HG02973 (cell line): ENCODE data around the gene AGAP2.

Source experiments
- ATAC-seq: cut with Tn5 transposase; IDR thresholded peaks from one replicate; pipeline ENCODE4 v1.9.1; 2021; ENCODE audit warnings: moderate library complexity; ENCODE audit not compliant: unreplicated experiment

Gene AGAP2

DNA sequence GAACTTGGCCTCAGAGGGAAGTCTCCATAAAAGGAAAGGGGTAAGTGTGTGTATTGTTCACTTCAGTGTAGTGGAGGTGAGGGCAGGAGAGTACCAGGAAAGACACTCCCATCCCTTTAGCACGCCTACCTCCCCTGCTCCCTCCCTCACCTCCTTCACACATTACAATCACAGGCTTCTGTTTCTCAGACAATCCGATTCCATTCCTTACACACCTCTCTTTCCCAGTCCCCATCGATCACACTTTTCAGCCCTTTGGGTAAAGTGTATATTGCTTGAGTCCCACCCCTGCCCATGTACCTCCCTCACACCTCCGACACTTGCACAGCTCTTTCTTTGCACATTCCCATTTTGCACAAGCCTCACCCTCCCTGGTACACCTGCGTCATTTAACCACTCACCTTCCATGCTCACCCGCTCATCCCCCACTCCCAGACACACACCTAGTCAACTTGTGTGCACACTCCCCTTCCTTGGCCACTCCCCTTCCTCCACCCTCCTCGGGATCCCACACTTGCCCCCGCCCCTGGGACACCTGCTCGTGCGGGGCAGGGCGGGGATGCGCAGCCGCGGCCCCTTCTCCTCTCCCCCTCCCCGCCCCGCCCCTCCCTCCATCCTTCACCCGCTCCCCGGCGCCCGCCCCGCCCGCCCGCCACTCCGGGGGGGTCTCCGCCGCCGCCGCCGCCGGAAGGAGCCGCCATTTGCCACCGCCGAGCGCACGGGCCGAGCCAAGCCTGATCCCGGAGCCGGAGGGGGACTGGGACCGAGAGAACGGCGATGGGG is 16.1 kb upstream of the AGAP2 start, which contains the start of gene MARCHF9:
MARCHF9 (plus strand) TSS at position 693 of the 783 bp plus-strand sequence. CDS start 426 bp downstream, outside the sequence.
- ATAC-seq: peak; percentile 26

DNA sequence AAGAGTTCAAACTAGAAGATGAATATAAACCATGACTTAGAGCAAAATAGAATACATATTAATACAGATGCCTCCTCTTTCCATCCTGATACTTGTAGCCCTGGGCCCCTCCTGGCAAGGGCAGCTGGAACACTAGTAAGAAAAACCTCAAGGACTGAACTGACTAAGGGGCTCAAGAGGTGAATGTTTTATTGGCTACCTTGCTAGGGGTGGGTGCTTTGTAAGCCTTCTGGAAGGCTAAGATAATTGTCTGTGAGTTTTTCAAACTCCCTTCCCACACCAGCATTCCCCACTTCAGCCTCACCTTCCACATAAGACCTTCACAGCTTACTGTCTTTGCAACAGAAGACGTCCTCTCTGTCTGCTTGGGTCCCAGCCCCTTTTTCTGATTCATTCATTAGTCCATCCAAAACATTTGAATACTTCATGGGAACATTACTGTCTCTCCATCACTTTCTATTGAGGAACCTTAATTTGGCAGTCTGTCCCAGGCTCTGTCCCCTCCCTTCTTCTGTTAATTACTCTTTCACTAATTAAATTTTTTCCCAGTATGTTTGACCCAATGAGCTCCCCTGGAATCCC is 15.3 kb upstream of the AGAP2 start:
- ATAC-seq: no peak

DNA sequence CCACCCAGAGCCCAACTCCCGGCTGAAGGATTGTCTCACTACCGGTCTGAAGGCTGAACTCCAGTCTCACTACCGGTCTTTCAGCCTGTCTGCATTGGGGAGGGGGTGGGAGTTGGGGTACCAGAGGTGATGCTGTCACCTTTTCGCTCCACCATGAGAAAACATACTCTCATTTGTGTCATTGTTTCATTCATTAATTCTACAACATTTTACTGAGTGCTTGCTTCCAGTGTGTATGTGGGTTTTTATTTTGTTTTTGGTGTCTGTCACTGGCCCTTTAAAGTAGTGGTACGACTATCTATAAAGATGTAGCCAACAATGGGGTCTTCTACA is 14.1 kb upstream of the AGAP2 start:
- ATAC-seq: no peak

DNA sequence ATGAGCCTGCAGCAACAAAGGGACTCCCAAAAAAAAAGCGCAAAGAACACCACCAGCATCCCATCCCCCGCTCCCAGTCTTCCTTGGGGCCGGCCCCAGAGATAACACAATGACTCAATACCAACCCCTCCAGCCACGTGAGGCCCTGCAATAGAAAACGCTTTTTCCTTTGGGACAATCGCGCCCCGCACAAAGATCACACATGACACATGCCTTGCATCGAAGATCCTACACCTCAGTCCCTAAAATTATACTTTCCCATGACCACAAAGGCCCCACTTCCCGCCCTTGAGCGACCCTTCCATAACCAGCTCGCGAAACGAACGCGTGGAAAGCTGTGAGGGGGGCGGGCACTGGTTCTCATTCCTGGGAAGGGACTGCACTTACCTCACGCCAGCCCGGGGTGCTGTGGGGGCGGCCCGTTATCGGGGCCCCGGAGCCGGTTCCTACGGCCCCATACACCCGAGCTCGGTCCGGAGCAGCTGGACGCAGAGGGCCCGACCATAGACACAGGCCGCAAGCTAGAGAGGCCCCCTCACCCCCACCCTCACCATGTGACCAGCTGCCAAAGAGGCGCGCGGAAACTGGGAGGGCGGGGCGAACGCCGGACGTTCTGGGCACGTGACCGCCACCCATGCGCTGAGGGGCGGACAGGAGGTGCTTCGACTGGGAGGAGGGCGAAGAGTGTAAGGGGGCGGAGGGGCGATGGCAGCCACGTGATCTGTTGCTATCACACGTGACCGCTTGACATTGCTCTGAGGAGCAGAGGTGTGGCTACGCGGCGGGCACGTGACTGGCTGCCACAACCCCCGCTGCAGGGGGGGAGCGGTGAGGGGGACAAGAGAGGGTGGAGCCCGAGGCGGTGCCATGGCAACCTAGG is 13.5 kb upstream of the AGAP2 start, which contains the start of gene CDK4:
CDK4 (minus strand) TSS at position 523 of the 880 bp plus-strand sequence. CDS start 593 bp downstream, outside the sequence.
- ATAC-seq: peak; percentile 66

DNA sequence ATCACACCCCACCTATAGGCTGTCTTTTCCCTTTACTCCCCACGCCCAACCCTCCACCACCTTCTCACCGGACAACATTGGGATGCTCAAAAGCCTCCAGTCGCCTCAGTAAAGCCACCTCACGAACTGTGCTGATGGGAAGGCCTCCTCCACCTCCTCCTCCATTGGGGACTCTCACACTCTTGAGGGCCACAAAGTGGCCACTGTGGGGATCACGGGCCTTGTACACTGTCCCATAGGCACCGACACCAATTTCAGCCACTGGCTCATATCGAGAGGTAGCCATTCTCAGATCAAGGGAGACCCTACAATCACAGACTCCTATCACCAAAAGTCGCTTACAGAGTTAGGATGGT is 12.9 kb upstream of the AGAP2 start:
- ATAC-seq: no peak

DNA sequence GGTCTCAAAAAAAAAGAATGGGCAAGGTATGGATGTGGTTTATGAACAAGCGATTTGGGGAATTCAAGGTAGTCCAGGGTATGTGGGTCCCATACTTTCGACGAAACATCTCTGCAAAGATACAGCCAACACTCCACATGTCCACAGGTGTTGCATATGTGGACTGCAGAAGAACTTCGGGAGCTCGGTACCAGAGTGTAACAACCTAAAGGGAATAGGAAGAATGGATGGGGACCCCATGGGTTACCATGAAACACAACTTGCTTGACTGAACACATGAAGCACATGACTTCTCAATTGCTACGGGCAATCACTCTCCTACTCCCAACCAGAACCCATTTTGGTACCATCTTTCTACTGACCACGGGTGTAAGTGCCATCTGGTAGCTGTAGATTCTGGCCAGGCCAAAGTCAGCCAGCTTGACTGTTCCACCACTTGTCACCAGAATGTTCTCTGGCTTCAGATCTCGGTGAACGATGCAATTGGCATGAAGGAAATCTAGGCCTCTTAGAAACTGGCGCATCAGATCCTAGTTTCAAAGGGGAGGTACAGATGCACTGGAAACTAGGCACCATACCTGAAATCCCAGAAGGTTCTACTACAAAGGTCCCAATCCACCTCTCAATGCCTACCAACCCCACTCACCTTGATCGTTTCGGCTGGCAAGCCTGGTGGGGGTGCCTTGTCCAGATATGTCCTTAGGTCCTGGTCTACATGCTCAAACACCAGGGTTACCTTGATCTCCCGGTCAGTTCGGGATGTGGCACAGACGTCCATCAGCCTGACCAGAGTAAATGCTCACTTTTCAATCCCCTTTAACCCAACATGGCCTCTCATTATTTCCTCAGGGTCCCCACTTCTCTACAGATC is 12.3 kb upstream of the AGAP2 start:
- ATAC-seq: no peak

DNA sequence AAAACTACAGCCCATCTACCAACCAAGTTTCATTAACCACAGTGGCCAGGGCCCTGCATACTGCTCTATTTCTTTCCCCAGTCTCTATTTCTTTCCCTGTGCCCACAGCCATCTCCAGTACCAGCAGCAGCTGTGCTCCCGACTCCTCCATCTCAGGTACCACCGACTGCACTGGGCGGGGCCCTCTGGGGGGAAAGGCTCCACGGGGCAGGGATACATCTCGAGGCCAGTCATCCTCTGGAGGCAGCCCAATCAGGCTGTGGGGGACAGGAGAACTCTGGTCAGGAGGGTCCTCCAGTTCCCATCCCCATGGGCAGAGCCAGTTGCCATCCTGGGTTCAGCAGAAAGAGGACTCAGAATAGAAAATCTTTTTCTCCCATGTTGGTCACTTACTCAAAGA is 10.5 kb upstream of the AGAP2 start:
- no peak for ATAC-seq

DNA sequence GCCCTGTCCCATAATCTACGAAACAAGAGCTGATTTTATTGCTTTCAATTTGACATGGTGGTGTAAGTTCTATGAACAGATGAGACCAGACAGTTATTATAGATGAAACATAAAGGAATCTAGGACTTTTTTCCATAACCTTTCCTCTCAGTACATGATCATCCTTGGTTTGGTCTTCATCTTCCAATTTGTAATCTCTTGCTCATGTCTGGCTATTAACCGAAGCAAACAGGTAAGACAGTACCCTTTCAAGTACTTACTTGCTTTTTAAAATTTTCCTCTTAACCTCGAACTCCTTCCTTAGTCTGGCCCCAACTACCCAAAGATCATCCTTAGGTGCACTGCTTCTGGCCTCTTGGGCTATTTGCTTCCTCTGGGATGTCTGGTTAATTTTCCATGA is 7.5 kb upstream of the AGAP2 start:
- ATAC-seq: no peak

DNA sequence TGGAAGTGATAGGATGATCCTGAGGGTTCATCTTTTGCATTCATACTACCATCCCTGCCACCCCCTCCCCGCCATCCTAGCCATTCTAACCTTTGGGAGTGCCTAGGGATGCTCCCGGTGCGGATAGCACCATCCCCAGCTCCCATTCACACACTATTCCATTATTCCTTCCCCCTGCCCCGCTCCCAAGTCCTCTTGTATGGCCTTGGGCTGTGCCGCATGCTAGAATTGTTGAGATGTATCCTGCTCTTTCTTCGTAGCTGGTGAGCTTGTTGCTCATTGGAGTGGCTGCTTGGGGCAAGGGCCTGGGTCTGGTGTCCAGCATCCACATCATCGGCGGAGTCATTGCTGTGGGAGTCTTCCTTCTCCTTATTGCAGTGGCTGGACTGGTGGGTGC is 6.9 kb upstream of the AGAP2 start:
- no peak for ATAC-seq

DNA sequence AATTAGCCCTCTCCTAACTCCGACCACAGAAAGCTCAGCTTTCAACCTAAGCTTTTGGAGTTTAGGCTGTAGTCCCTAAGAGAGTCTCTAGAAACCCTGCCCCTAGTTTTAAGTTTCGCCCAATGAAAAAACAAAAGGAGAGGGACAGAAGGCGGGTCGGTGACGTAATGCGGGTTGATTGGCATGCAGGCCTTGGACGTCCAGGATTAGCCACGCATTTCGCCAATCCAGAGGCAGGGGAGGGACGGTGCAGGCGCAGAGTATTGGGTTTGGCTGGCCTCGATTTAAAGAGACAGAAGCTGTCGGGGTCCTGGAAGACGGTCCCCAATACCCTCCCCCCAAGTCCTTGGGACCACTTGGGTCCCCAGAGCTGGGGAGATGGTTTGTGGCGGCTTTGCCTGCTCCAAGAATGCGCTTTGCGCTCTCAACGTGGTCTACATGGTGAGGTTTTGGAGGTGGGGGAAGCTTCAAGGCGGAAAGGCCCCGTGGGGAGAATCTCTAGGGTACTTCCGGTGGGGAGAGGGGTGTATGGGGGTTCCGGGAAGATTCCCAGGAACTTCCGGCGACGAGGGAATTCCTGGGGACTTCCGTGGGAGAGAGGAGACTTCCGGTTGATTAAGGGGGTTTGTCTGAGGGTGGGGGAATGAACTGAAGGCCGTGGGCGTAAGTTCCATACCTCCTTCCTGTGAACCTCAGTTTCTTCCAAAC is 6.4 kb upstream of the AGAP2 start, which contains the start of gene TSPAN31:
TSPAN31 (plus strand) TSS at position 263 of the 708 bp plus-strand sequence; CDS start at position 379, 116 bp downstream.
- peak; percentile 68 for ATAC-seq

DNA sequence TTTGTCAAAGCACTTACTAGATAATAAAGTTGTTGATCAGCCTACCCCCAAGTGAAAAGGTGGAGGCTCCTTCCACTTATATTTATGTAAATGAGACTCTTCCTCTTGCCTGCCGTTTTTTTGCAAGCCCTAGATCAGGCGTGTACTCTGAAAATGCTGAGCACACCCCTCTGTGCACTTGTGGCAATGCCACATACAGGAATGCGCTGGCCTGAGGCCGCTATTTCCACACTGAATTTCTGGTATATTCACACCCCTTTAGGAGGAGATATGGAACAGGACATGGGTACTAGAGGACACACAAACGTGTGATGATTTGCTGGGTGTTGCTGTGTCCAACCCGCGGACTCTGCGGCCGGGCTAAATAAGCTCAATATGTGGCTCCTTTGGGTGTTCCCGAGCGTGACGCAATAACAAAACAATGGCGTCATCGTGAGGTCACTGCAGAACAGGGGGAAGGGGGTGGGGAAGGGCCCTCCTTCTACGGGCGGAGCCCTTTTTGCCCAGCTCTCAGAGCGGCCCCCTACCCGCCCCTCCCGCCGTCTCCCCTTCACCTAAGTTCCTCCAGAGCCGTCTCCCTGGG is 5.7 kb upstream of the AGAP2 start:
- ATAC-seq: peak; percentile 36

DNA sequence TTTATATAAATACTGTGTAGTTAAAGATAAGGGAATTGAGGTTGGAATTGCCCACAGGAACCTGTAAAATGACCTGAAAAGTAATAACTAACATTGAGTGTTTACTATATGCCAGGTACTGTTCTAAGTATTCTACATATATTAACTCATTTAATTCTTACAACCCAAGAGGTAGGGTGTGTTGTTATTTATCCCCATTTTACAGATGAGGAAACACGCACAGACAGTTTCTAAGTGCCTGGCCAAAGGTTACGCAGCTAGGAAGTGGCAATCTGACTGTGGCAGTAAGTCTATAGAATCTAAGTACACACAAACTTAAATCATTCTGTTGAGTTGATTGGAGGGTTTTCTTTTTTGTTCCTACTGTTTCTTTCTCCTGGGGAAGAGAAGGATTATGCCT is 5.2 kb upstream of the AGAP2 start:
- no peak for ATAC-seq

DNA sequence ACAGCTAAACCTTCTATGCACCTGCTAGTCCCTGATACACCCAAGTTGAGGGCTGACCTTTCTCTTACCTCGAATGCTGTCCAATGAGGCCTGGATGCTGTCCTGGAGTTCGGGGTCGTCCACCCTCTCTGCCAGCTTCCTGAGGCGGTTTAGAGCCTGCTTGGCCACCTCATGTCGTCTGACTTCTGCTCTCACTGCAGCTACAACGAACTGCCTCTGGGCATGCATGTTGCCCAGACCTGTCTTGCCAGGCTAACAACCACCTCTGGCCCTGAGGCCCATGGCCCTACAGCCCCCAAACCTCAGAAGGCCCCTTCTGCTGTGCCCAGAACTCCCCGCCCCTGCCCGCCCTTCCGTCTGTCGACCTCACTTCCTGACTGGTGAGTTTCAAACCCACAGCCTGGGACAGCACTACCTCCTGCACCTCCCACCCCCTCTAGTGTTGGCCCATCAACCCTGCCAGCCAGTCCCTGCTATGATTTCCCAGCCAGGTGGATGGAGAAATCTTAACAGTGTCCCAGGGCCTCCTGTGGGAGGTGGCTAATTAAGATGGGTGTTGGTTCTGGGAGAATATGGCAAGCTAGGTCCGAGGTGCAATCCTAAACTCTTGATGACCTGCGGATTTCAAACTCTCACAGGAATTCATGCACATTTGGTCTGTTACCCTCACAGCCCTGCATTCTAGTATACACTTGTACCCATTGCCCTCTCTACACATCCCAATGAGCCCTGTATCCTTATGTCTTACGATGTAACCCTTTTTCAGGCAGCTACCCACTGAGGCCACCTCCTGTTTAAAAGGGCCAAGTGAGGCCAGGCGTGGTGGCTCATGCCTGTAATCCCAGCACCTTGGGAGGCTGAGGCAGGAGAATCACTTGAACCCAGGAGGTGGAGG is 3.5 kb upstream of the AGAP2 start:
- peak; percentile 48 for ATAC-seq

DNA sequence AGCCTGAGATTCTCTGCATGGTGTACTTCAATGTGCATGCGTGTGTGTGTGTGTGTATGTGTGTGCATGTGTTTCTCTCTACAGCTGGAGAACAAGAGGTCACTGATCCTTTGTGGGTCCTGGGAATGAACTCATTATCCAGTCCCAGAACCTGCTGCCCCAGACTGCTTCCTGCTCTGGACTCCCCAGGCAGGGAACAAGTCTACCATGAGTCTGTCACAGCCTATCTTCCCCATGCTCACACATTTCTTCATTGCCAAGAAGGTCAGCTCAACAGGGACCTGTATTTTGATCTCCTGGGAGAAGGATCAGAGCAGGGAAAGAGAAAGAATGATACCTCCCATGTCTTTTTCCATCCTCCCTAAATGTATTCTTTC is 2.9 kb upstream of the AGAP2 start:
- no peak for ATAC-seq

DNA sequence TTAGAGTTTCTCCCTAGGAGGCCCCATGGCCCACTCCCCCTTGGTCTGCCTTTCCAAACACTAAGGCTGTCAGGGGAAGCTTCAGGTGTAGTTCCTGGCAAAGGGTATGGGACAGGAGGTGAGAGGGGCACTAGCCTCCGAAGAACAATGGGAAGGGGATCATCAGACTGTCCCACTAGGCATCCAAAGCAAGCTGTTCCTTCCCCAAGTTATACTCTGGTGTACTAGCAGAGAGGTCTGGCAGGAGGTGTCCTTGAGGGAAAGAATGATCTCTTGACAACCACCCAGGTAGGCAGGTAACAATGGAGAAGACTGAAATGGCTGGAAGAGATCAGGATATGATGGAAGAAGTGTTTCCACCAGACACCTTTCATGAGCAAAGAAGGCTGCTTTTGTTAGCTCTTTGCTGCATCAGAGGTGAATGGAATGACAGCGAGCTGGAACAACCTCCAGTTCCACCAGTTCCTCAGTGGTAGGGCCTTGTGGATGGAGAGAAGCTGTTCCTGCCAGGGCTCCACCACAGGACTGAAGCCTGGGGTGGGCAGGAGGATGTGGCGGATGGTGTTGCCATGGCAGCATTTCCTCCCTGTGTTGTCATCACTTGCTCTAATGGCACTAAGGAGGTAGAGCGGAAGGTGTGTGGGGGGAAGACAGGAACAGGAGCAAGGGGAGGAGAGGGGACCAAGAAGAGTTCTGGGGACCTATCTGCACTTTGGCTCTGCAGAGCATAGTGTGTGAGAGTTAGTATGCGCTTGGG is 2.3 kb upstream of the AGAP2 start:
- peak; percentile 55 for ATAC-seq

DNA sequence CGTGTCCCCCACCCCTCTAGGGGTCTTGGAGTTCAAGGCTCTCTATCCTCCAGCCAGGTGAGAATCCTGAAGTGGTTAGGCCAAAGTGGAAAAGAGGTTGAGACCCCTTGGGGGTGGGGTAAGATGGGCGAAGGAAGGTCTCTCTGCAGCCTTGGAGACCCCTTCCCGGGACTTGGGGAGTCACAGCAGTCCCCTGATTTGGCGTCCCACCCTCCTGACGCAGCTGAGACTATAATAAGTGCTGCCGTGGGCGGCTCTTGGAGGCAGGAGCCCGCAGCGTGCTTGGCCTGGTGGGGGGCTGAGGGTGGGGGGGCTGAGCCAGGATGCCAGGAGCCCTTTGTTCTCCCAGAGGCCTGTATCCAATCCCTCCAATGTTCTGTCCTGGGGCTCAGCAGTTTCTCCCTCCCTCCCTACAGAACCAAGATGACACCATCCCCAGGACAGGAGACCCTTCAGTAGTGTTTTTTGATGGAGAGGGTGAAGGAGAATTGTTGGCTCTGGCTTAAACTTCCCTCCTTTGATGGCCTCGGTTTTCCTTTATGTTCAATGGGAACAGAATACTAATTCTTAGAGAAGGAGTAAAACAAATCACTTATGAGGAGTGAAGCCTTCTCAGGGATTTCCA is 1.5 kb upstream of the AGAP2 start:
- no peak for ATAC-seq

DNA sequence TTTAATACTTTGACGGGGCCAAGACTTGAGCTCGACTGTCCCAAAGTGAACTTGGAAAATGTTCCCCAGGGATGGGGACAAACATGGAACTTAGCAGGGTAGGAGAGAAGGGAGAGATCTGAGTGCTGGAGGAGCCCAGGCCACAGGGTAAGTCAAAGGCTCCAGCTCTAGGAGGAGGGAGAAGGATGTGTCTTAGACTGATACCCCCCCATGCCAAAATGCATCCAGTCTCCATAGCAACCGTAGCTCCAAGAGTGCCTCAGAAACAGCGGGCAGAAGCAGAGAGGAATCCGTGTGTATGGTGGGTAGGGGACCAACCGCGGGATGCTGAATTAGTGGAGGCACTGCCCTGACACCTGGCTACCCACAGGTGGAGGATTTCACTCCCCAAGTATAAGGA is 845 bp upstream of the AGAP2 start:
- ATAC-seq: no peak
